Mucosa of gallbladder (tissue), 1 donor: Measurements from ENCODE around the gene AXIN2. TPM values are rescaled to one million over a fixed set of nuclear protein-coding genes. Genes with fewer than 3 reads are reported as not detected.

Experiments used
- DNase-seq: peaks from one replicate; pipeline ENCODE4 v3.0.0-alpha.2; 2020; ENCODE audit warnings: low spot score
- total RNA-seq: library from RNA; stranded (reverse); gene quantifications from one replicate; pipeline ENCODE4 v1.2.1, GENCODE V29; 2021
- donor health status: DM: no; HTN: no; CAD: no.

Gene AXIN2
- total RNA-seq, 1 donor from 2014 or later = 14.4 TPM

- peak; percentile 78 for DNase-seq
Observed at GRCh38 chr17:65556014-65556909, 5.2 kb downstream of the AXIN2 start.

- DNase-seq = no peak
Observed at GRCh38 chr17:65554553-65555223, 6.8 kb downstream of the AXIN2 start.

GRCh38 chr17:65553646-65554552 is 7.5 kb downstream of the AXIN2 start:
- no peak for DNase-seq

GRCh38 chr17:65553009-65553645 is 8.3 kb downstream of the AXIN2 start:
- DNase-seq = no peak

DNA sequence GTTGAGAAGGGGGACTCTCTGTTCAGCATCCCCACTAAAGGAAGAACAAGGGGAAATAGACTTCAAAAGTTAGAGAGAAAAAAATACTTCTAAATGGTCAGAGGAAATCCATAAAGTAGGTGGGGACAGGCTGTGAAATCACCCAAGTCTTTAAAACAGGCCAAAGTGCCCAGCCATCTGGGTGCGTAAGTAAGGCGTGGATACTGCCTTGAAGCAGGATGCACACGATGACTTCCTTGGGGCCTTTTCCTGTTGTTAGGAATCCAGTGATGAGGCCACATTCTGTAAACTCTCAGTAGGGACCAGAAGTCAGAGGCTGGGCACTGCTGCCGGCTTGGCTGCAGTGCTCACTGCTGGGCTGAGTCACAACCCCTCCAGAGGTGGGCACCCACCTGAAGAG is 9.2 kb downstream of the AXIN2 start:
- no peak for DNase-seq

- no peak for DNase-seq
Observed at GRCh38 chr17:65551267-65552040, 10.0 kb downstream of the AXIN2 start.

DNA sequence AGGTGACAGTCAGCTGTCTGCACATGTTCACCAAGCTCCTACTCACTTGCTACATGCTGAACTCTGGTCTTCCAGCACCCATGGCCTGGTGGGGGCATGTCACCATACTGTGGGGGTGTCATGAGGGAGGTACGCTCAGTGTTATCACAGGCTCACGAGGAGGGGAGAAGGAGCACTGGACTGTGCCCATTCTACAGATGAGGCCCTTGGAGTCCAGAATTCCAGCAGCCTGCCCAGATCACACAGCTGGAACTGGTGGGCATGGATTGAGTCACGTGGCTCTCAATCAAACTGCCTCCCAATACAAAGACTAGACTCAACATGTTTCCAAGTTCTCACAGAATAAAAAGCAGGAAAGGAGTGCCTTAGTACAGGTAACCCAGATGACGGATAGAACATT is 10.7 kb downstream of the AXIN2 start:
- DNase-seq = no peak

GRCh38 chr17:65550075-65550662 is 11.3 kb downstream of the AXIN2 start:
- DNase-seq = no peak

DNA sequence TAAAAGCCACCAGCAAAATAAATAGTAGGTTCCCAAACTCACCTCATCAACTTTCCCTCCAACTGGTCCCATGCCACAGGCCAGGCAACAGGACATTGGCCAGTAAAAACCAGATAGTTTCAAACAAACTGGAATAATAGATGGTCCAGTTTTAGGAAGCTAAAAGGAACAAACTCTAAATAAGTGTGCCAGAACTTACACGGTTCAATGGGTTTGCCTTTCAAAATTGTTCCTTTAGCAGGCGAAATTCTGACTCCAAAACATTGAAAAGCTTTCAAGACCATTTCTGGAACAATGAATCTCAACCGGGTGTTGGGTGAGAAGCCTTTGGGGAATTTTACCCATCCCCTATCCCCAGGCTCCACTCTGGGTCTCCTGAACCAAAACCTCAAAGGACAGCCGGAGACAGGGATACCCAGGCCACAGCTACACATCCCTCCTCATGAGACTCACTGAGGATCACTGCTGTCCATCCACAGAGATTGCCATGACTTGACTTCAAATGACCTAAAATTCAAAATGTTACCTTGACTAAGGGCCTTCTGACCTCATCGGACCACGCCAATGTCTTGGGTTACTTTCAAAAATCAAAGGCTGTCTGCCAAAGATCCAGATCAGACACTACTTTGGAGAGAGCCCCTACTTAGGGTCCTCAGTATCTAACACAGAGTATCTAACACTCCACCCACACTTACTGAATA is 13.0 kb downstream of the AXIN2 start:
- no peak for DNase-seq

- DNase-seq = peak; percentile 89
Observed at GRCh38 chr17:65547253-65547670, 14.2 kb downstream of the AXIN2 start.

DNA sequence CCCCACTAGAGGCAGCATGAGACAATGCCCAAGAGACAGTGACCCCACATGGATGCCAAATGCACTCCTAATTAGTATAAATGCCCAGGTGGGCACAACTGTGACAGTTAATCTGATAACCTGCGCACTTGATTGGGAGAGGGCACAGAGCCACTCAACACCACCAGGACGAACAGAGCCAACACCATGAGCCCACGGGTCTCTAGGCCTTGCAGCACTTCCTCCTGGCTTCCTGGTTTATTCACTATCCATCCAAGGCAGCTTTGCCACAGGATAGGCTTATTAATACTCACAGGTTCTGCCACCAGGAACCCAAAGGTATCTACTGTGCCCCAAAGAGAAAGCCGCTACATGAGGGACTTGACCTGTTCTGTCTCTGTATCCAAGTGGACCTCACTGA is 14.9 kb downstream of the AXIN2 start:
- DNase-seq = no peak

GRCh38 chr17:65545705-65546523 is 15.5 kb downstream of the AXIN2 start:
- DNase-seq = no peak

DNA sequence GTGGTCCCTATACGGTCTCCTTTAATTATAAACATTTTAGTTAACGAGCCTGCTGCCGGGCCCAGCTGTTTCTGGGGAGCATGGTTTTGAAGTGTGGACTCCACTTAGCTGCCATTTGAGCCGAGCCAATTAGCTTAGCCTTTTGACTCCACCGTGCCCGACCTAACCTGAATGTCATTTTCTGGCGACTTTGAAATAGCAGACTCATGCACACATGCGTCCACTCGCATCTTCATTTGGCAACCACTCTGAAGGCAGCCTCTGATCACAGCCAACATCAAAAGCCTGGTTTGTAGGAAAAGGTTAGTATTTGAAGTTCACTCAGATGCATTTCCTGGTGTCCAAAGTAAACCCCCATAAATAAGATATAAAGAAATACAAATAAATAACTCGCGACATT is 16.8 kb downstream of the AXIN2 start:
- DNase-seq = no peak

- no peak for DNase-seq
Observed at GRCh38 chr17:65542610-65543009, 18.8 kb downstream of the AXIN2 start.

DNA sequence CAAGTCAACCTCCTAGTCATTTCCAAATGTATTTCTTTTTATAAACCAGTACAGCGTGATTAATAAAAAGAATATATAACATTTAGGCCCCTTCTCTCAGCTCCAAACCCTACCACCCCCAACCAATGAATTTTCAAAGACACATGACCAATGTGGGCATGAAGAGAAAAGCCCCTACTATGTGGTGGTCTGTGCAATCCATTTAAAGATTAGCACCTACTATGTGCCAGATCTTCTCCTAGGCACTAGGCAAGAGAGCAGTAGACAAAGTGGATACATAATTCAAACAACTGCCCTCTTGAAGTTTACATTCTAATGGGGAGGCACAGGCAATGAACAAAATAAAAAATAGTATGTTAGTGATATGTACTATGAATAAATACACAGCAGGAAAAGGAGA is 19.4 kb downstream of the AXIN2 start:
- DNase-seq = no peak

- DNase-seq = no peak
Observed at GRCh38 chr17:65541453-65541852, 20.0 kb downstream of the AXIN2 start.

- DNase-seq = no peak
Observed at GRCh38 chr17:65539630-65540266, 21.7 kb downstream of the AXIN2 start.
